ENCODE measurements around the gene SDC4.

The SDC4 gene

DNA sequence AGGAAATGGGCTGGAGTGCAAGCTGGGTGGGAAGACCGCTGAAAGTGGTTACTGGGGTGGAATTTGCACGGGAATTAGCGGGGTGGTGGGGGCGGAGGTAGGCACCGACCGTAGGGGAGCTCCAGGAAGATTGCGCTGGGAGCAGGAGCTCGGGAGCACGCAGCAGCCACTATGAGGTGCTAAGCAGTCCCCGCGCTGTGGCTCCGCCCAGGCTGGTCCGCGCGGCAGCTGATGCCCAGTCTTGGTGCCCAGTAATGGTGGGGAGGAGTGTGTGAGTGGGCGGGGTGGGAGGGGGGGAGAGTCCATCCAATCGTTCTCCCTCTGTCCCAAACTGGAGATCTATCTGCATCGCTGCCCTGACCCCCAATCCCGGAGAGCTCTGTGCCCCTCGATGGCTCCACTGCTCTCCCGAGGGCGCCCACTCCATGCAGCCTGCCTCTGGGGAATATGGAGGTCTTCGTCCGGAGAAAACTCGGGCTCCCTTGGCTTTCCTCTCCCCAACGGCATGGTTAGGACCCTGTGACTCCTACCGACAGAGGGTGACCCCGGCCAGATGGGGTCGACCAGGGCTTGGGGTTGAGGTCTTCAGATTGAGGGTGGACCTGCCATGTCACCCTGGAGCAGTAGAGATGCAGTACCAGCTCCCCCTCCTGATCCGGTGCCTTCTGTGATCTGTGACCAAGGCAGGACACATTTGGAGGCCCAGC lies 24.6 kb upstream of the SDC4 start:
- Histone ChIP-seq H4K12ac (ENCODE audit: low read depth, low read length) (no peak overlapping the region), H3K27me3 (ENCODE audit: insufficient read depth, low read length) (no peaks in the 10 kb centered on the region), H3K27ac (ENCODE audit: low read depth, low read length) (no peak overlapping the region)

DNA sequence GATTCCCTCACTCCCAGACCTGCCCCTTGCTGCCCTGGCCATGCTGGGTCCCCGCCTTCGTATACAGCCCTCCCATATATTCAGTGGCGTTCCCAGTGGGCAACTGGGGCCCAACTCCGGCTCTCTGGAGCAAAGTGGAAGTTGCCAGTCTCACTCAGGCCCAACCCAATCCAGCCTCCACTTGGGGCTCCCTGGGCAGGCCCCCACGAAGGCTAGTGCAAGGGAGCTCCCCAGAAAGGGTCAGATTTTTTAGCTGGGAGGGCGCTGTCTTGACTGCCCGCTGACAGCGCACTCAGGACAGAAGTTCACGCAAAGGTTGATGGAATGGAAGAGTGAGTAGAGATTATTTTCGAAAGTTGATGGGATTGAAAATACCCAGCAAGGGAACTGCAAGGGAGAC lies 24.0 kb upstream of the SDC4 start:
- H3K36me3 ChIP-seq (ENCODE audit: control insufficient read depth in 1 of 2, insufficient read depth in 2 of 2, low read length in 2 of 2) = peaks cover 14 to 20% of the 10 kb centered on the region in 2 experiments
- H3K9ac ChIP-seq (ENCODE audit: low read length) = no peak overlapping the region
- H4K12ac ChIP-seq (ENCODE audit: low read depth, low read length) = no peak overlapping the region
- H3K23ac ChIP-seq (ENCODE audit: low read length) = no peak overlapping the region
- H3K79me1 ChIP-seq (ENCODE audit: low read length) = no peaks in the 10 kb centered on the region
- no peak overlapping the region for H3K4me3 ChIP-seq (ENCODE audit: low read depth, low read length)
- no peak overlapping the region for H2BK120ac ChIP-seq (ENCODE audit: insufficient read depth, low read length, poor library complexity)
- no peaks in the 10 kb centered on the region for H3K9me3 ChIP-seq (ENCODE audit: insufficient read depth, low read depth, low read length)
- no peak overlapping the region for H4K8ac ChIP-seq (ENCODE audit: low read depth, low read length)
- no peak overlapping the region for H2AFZ ChIP-seq (ENCODE audit: insufficient read depth, low read length, poor library complexity)
- no peaks in the 10 kb centered on the region for H3K79me2 ChIP-seq (ENCODE audit: control insufficient read depth, insufficient read depth, low read length, poor library complexity)
- H3K14ac ChIP-seq (ENCODE audit: low read length) = no peak overlapping the region
- H3K4me1 ChIP-seq (ENCODE audit: control insufficient read depth in 1 of 2, insufficient read depth in 2 of 2, low read length in 2 of 2) = peaks cover 3 to 6% of the 10 kb centered on the region in 2 experiments
- H3K4ac ChIP-seq (ENCODE audit: low read depth, low read length) = no peak overlapping the region
- no CpG with 5 or more reads among the region's 10 CpGs for WGBS (ENCODE audit: extremely low coverage, insufficient coverage, insufficient read length)
- H4K91ac ChIP-seq (ENCODE audit: low read depth, low read length) = no peak overlapping the region
- H3K4me2 ChIP-seq (ENCODE audit: low read length) = no peak overlapping the region
- no peak overlapping the region for H2BK5ac ChIP-seq (ENCODE audit: low read depth, low read length, poor library complexity)
- H2BK12ac ChIP-seq (ENCODE audit: low read length) = no peak overlapping the region
- H2AK5ac ChIP-seq (ENCODE audit: low read length) = no peak overlapping the region
- no peak overlapping the region for H3K18ac ChIP-seq (ENCODE audit: low read length)
- DNase-seq = no peak
- no peak overlapping the region for H3K27ac ChIP-seq (ENCODE audit: low read depth, low read length)
- no peaks in the 10 kb centered on the region for H3K27me3 ChIP-seq (ENCODE audit: insufficient read depth, low read length)

More for the DNA sequence above, 24.6 kb upstream of the SDC4 start:
- Histone ChIP-seq H2AFZ (ENCODE audit: insufficient read depth, low read length, poor library complexity) (no peak overlapping the region), H2BK5ac (ENCODE audit: low read depth, low read length, poor library complexity) (no peak overlapping the region), H3K36me3 (ENCODE audit: control insufficient read depth in 1 of 2, insufficient read depth in 2 of 2, low read length in 2 of 2) (peaks cover 9 to 14% of the 10 kb centered on the region in 2 experiments), H3K4me2 (ENCODE audit: low read length) (peak overlapping the region; percentile 58), H3K9ac (ENCODE audit: low read length) (no peak overlapping the region), H3K79me2 (ENCODE audit: control insufficient read depth, insufficient read depth, low read length, poor library complexity) (no peaks in the 10 kb centered on the region), H4K8ac (ENCODE audit: low read depth, low read length) (no peak overlapping the region), H3K4ac (ENCODE audit: low read depth, low read length) (no peak overlapping the region), H4K91ac (ENCODE audit: low read depth, low read length) (no peak overlapping the region), H2BK12ac (ENCODE audit: low read length) (no peak overlapping the region), H2AK5ac (ENCODE audit: low read length) (no peak overlapping the region), H3K23ac (ENCODE audit: low read length) (no peak overlapping the region), H3K4me1 (ENCODE audit: control insufficient read depth in 1 of 2, insufficient read depth in 2 of 2, low read length in 2 of 2) (peaks cover 3 to 6% of the 10 kb centered on the region in 2 experiments), H2BK120ac (ENCODE audit: insufficient read depth, low read length, poor library complexity) (no peak overlapping the region), H3K14ac (ENCODE audit: low read length) (no peak overlapping the region), H3K79me1 (ENCODE audit: low read length) (no peaks in the 10 kb centered on the region), H3K9me3 (ENCODE audit: insufficient read depth, low read depth, low read length) (no peaks in the 10 kb centered on the region), H3K18ac (ENCODE audit: low read length) (no peak overlapping the region), H3K4me3 (ENCODE audit: low read depth, low read length) (no peak overlapping the region)
- no CpG with 5 or more reads among the region's 30 CpGs for WGBS (ENCODE audit: extremely low coverage, insufficient coverage, insufficient read length)
- no peak for DNase-seq

DNA sequence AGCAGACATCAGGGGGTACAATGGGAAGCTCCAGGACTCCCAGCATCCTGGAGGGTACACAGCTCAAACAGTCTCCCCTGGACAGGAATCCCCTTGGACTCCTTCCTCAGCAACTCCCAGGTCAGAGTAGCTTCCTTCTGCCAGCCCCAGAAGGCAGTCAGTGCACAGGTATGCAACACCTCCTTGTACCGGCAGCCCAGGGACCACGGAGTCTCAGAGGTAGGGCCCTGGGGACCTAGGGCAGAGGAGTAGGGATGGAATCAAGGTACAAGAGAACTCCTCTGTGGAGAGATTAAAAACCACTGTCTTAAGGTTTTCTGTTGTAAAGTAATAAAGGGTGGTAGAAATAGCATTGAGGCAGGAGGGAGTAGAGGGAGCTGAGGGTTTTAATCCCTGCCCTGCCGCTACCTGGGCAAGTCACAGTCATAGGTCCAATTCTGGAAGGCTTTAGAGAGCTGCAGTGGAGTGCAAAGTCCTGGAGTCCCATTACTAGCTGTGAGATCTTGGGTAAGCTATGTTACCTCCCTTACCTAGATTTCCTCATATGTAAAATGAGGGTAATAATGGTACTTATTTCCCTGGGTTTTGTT lies 22.4 kb upstream of the SDC4 start:
- Histone ChIP-seq H3K4ac (ENCODE audit: low read depth, low read length) (no peak overlapping the region), H3K4me1 (ENCODE audit: control insufficient read depth in 1 of 2, insufficient read depth in 2 of 2, low read length in 2 of 2) (peaks cover 3 to 6% of the 10 kb centered on the region in 2 experiments), H3K14ac (ENCODE audit: low read length) (no peak overlapping the region), H3K18ac (ENCODE audit: low read length) (no peak overlapping the region), H3K79me2 (ENCODE audit: control insufficient read depth, insufficient read depth, low read length, poor library complexity) (no peaks in the 10 kb centered on the region), H3K27ac (ENCODE audit: low read depth, low read length) (no peak overlapping the region), H2BK12ac (ENCODE audit: low read length) (no peak overlapping the region), H2BK5ac (ENCODE audit: low read depth, low read length, poor library complexity) (no peak overlapping the region), H2BK120ac (ENCODE audit: insufficient read depth, low read length, poor library complexity) (no peak overlapping the region), H2AFZ (ENCODE audit: insufficient read depth, low read length, poor library complexity) (no peak overlapping the region), H3K36me3 (ENCODE audit: control insufficient read depth in 1 of 2, insufficient read depth in 2 of 2, low read length in 2 of 2) (peaks cover 20 to 32% of the 10 kb centered on the region in 2 experiments), H3K9me3 (ENCODE audit: insufficient read depth, low read depth, low read length) (no peaks in the 10 kb centered on the region), H4K12ac (ENCODE audit: low read depth, low read length) (no peak overlapping the region), H3K4me2 (ENCODE audit: low read length) (no peak overlapping the region), H3K9ac (ENCODE audit: low read length) (no peak overlapping the region), H4K8ac (ENCODE audit: low read depth, low read length) (no peak overlapping the region), H3K79me1 (ENCODE audit: low read length) (no peaks in the 10 kb centered on the region), H2AK5ac (ENCODE audit: low read length) (no peak overlapping the region), H3K27me3 (ENCODE audit: insufficient read depth, low read length) (no peaks in the 10 kb centered on the region), H4K91ac (ENCODE audit: low read depth, low read length) (no peak overlapping the region), H3K4me3 (ENCODE audit: low read depth, low read length) (no peak overlapping the region), H3K23ac (ENCODE audit: low read length) (no peak overlapping the region)
- no peak for DNase-seq
- WGBS (ENCODE audit: extremely low coverage, insufficient coverage, insufficient read length) = no CpG with 5 or more reads among the region's 3 CpGs

DNA sequence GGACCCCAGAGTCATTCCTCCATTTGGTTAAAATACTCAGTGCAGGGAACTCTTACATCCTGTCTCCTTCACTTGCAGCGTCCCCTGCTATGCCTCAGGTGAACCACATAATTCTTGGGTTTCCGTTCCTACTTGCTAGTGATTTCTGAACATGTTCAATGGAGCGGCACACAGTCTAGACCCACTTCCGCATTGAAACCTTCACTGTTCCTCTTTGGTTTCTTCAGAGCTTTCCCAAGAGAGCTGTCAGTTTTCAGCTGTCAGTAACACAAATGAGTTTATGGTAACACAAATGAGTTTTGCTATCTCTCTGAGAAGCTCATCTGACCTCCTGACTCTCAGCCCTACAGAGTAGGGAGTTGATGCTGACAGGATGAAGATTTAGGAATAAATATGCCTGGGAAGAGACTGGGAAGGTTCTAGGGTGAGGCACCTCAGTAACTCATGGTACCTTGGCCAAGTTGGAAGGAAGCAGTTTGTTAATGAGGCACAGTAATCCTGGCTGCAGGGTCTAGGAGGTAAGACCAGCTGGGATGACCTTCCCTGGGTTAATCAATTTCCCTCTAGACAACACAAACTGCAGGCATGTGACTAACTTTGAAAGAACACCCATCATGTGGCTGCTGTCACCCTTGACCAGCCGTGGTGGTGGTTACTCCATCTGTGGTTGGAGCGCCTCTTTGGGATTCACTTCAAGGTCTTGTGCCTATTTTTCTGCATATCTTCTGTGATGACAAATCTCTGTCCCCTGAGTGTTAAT lies 20.2 kb upstream of the SDC4 start:
- H3K4me3 ChIP-seq (ENCODE audit: low read depth, low read length) = no peak overlapping the region
- peaks cover 5 to 7% of the 10 kb centered on the region in 2 experiments for H3K4me1 ChIP-seq (ENCODE audit: control insufficient read depth in 1 of 2, insufficient read depth in 2 of 2, low read length in 2 of 2)
- H3K27me3 ChIP-seq (ENCODE audit: insufficient read depth, low read length) = no peaks in the 10 kb centered on the region
- no peak overlapping the region for H4K91ac ChIP-seq (ENCODE audit: low read depth, low read length)
- H3K9ac ChIP-seq (ENCODE audit: low read length) = no peak overlapping the region
- no peaks in the 10 kb centered on the region for H3K79me1 ChIP-seq (ENCODE audit: low read length)
- no CpG with 5 or more reads among the region's 6 CpGs for WGBS (ENCODE audit: extremely low coverage, insufficient coverage, insufficient read length)
- no peak overlapping the region for H2AFZ ChIP-seq (ENCODE audit: insufficient read depth, low read length, poor library complexity)
- H3K79me2 ChIP-seq (ENCODE audit: control insufficient read depth, insufficient read depth, low read length, poor library complexity) = peaks cover 6% of the 10 kb centered on the region
- H4K12ac ChIP-seq (ENCODE audit: low read depth, low read length) = no peak overlapping the region
- peak in 1 of 2 donors; percentile 24 for DNase-seq
- no peaks in the 10 kb centered on the region for H3K9me3 ChIP-seq (ENCODE audit: insufficient read depth, low read depth, low read length)
- peak overlapping the region; percentile 21 for H3K23ac ChIP-seq (ENCODE audit: low read length)
- H3K36me3 ChIP-seq (ENCODE audit: control insufficient read depth in 1 of 2, insufficient read depth in 2 of 2, low read length in 2 of 2) = peaks cover 16 to 32% of the 10 kb centered on the region in 2 experiments
- no peak overlapping the region for H3K4ac ChIP-seq (ENCODE audit: low read depth, low read length)
- no peak overlapping the region for H2BK12ac ChIP-seq (ENCODE audit: low read length)
- H3K18ac ChIP-seq (ENCODE audit: low read length) = no peak overlapping the region
- H2BK120ac ChIP-seq (ENCODE audit: insufficient read depth, low read length, poor library complexity) = no peak overlapping the region
- no peak overlapping the region for H4K8ac ChIP-seq (ENCODE audit: low read depth, low read length)
- no peak overlapping the region for H2AK5ac ChIP-seq (ENCODE audit: low read length)
- H3K27ac ChIP-seq (ENCODE audit: low read depth, low read length) = no peak overlapping the region
- H3K14ac ChIP-seq (ENCODE audit: low read length) = no peak overlapping the region
- no peak overlapping the region for H2BK5ac ChIP-seq (ENCODE audit: low read depth, low read length, poor library complexity)
- H3K4me2 ChIP-seq (ENCODE audit: low read length) = no peak overlapping the region
